A673 (cell line): Measurements from ENCODE around the gene TMEM63B. TPM values are rescaled to one million over a fixed set of nuclear protein-coding genes. Genes with fewer than 3 reads are reported as not detected.
"Not testable (repeated sequence)": the region's sequence is repeated elsewhere in the genome, so short reads cannot be mapped to it uniquely, and the experiment has no call there.

ENCODE experiments used
- BruUV-seq: library from RNA; stranded (reverse); fragments of 400-500 nt; replicated peaks from 2 replicates; lab custom pipeline; 2021; lab: Mats Ljungman, UMichigan
- CTCF ChIA-PET: fragments of 300-600 bp; sonication (Branson Sonifier 250); formaldehyde crosslinking; loops from one replicate; lab custom pipeline; 2022; ENCODE audit warnings: antibody characterized with exemption; lab: Charles Lee
- POLR2A ChIA-PET: fragments of 300-600 bp; sonication (Branson Sonifier 250); formaldehyde crosslinking; loops from one replicate; lab custom pipeline; 2022; ENCODE audit warnings: antibody characterized with exemption; ENCODE audit not compliant: low non-redundant PET; lab: Charles Lee
- DNase-seq: peaks from one replicate; pipeline ENCODE4 v3.0.0-alpha.2; 2015; ENCODE audit warnings: low spot score
- H3K27ac ChIP-seq: fragments of 200-600 bp; sonication (generic); 2 replicates; pipeline ENCODE4 v1.5.1; 2016; ENCODE audit warnings: mixed run types, low read depth, mild to moderate bottlenecking, mixed read lengths, antibody characterized with exemption, low read length; ENCODE audit not compliant: poor library complexity, severe bottlenecking
- H3K27me3 ChIP-seq: fragments of 200-600 bp; sonication (generic); replicated peaks from 2 replicates; pipeline ENCODE4 v1.6.1; 2017; ENCODE audit warnings: mixed run types, low read depth, mild to moderate bottlenecking, mixed read lengths, antibody characterized with exemption, low read length; ENCODE audit not compliant: insufficient read depth, poor library complexity
- H3K36me3 ChIP-seq: fragments of 200-600 bp; sonication (generic); 2 replicates; pipeline ENCODE4 v1.6.1; 2016; ENCODE audit warnings: mixed run types, mild to moderate bottlenecking, mixed read lengths, antibody characterized with exemption, low read length; ENCODE audit not compliant: insufficient read depth, poor library complexity, severe bottlenecking
- H3K4me1 ChIP-seq: fragments of 200-600 bp; sonication (generic); 2 replicates; pipeline ENCODE4 v1.6.1; 2017; ENCODE audit warnings: mixed run types, mild to moderate bottlenecking, mixed read lengths, antibody characterized with exemption, low read length; ENCODE audit not compliant: insufficient read depth, poor library complexity, severe bottlenecking
- H3K4me3 ChIP-seq: fragments of 200-600 bp; sonication (generic); 2 replicates; pipeline ENCODE4 v1.5.1; 2016; ENCODE audit warnings: low read depth, mixed run types, mild to moderate bottlenecking, mixed read lengths, low read length; ENCODE audit not compliant: poor library complexity, severe bottlenecking
- H3K9me3 ChIP-seq: fragments of 200-600 bp; sonication (generic); 2 replicates; pipeline ENCODE4 v1.6.1; 2016; ENCODE audit warnings: mixed run types, low read depth, mild to moderate bottlenecking, mixed read lengths, antibody characterized with exemption, low read length; ENCODE audit not compliant: poor library complexity, severe bottlenecking
- EZH2 ChIP-seq: fragments of 200-600 bp; sonication (generic); IDR thresholded peaks from 2 replicates; pipeline ENCODE4 v1.6.1; 2017; ENCODE audit warnings: borderline replicate concordance, low read depth, mild to moderate bottlenecking, mixed read lengths, antibody characterized with exemption, low read length; ENCODE audit not compliant: poor library complexity, severe bottlenecking
- intact Hi-C: fragments of 100-400 bp; cut with micrococcal nuclease; formaldehyde crosslinking; loops from one replicate; pipeline ENCODE4 v1.10.0; 2022; ENCODE audit not compliant: unreplicated experiment
- total RNA-seq: library from RNA; stranded (reverse); gene quantifications from 2 replicates; pipeline ENCODE4 v1.2.3, GENCODE V29; 2021
- TF ChIP-seq, protein P1 (sequence below): fragments of 300-800, 200-600 bp; sonication (generic); conservative IDR thresholded peaks from 2 replicates; pipeline ENCODE4 v1.5.1; 2017; ENCODE audit warnings: low read depth, mild to moderate bottlenecking, antibody characterized with exemption, low read length, moderate library complexity, mixed read lengths

TMEM63B gene
- total RNA-seq, 1 experiment from 2014 or later, result 32.0 TPM

DNA sequence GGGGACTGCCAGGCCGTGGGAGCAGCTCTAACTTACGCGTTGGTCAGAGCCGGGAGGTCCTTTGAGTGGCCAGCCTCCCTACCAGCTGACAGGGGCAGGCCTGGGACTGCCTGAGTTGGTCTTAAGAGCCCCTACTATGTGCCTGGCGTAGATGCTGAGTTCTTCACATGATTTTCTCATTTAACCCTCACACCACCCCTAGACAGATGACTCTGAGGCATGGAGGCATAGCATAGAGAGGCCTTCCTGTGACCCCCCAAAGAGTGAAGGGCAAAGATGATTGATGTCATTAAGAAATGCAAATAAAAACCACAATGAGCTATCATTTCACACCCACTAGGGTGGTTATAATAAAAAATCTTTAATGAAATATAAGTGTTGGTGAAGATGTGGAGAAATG, 36.9 kb upstream of the TMEM63B start:
- no peaks in the 10 kb centered on the region for H3K27me3 ChIP-seq
- TF ChIP-seq, protein P1, sequence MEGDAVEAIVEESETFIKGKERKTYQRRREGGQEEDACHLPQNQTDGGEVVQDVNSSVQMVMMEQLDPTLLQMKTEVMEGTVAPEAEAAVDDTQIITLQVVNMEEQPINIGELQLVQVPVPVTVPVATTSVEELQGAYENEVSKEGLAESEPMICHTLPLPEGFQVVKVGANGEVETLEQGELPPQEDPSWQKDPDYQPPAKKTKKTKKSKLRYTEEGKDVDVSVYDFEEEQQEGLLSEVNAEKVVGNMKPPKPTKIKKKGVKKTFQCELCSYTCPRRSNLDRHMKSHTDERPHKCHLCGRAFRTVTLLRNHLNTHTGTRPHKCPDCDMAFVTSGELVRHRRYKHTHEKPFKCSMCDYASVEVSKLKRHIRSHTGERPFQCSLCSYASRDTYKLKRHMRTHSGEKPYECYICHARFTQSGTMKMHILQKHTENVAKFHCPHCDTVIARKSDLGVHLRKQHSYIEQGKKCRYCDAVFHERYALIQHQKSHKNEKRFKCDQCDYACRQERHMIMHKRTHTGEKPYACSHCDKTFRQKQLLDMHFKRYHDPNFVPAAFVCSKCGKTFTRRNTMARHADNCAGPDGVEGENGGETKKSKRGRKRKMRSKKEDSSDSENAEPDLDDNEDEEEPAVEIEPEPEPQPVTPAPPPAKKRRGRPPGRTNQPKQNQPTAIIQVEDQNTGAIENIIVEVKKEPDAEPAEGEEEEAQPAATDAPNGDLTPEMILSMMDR, result no peak
- TF ChIP-seq EZH2, result no peak
- DNase-seq, result no peak
- no peaks in the 10 kb centered on the region for H3K4me1 ChIP-seq
- no peak overlapping the region for H3K4me3 ChIP-seq
- peaks cover 4% of the 10 kb centered on the region for H3K36me3 ChIP-seq
- POLR2A ChIA-PET, result no interaction called here
- intact Hi-C loops, result no loop called here
- H3K9me3 ChIP-seq, result no peaks in the 10 kb centered on the region
- CTCF ChIA-PET, result no interaction called here
- no peak overlapping the region for H3K27ac ChIP-seq
- no TSS peak for BruUV-seq

DNA sequence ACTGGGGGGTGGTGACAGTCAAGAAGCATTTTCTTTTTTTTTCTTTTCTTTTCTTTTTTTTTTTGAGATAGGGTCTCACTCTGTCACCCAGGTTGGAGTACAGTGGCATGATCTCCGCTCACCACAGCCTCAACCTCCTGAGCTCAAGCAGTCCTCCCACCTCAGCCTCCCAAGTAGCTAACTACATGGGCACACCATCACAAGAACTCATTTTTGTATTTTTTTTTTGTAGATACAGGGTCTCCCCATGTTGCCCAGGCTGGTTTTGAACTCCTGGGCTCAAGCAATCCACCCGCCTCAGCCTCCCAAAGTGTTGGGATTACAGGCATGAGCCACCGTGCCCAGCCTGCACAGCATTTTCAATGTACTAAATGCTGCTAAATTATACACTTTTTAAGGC, 36.0 kb upstream of the TMEM63B start:
- H3K4me1 ChIP-seq, H3K36me3 ChIP-seq, POLR2A ChIA-PET, CTCF ChIA-PET, H3K27ac ChIP-seq, H3K9me3 ChIP-seq, BruUV-seq, H3K4me3 ChIP-seq, DNase-seq, intact Hi-C loops, H3K27me3 ChIP-seq: not testable (repeated sequence)

DNA sequence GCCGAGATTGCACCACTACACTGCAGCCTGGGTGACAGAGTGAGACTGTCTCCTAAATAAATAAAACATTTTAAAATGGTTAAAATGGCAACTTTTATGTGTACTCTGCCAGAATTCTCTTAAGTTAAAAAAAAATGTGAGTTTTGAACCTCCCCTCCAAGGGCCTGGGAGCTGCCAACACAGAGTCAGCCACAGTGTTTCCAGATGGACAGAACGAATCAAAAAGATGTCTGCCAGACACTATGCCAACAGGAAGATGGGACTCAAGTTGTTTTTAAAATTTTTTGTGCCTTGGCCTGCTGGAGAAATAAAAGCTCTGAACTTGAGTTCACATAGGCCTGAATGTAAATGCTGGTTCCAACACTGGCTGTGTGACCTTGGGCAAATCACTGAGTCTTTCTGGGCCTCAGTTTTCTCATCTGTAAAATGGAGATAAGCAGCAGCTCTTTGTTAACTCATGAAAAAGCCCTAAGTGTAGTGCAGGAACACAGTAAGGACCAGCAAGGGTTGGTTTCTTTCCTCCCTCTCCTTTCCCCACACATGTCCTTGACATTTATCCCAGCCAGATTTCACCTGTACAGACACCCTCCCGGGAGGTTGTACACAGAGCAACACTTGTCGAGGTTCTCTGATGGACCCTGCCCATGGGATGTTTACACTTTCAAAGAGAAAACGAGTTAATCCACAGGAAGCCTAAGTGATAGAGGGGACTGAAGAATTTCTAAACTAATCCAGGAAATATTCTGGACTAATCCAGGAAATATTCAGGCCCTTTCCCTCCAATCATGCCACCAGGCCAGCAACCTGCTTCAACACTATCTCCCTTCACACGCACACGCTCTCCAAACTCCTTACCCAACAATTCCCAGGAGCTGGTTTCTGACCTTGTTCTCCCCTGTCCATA, 35.1 kb upstream of the TMEM63B start:
- intact Hi-C loops, result no loop called here
- DNase-seq, result no peak
- POLR2A ChIA-PET, result no interaction called here
- CTCF ChIA-PET, result no interaction called here
- Histone ChIP-seq H3K4me3 (no peak overlapping the region), H3K9me3 (no peaks in the 10 kb centered on the region), H3K4me1 (no peaks in the 10 kb centered on the region), H3K27me3 (no peaks in the 10 kb centered on the region), H3K36me3 (peaks cover 4% of the 10 kb centered on the region), H3K27ac (no peak overlapping the region)
- BruUV-seq, result no TSS peak
- TF ChIP-seq EZH2, result no peak
- TF ChIP-seq, protein P1, result no peak

DNA sequence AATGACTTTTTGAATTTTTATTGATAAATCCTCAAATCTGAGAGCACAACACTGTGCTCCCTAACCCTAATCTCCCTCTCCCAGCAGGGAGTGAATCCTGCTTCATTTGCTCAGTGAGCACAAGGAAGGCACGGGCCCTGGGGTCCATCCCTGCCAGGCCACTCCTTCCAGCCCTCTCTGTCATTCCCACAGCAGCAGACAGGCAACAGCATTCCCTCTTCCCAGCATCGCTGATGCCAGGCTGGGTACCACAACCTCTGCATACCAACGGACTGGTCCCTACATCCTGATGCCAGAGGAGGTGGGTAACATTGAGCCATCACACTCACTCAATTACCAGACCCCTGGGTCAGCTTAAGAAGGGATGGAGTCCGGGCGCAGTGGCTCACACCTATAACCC, 34.3 kb upstream of the TMEM63B start:
- no peak overlapping the region for H3K27ac ChIP-seq
- CTCF ChIA-PET, result no interaction called here
- DNase-seq, result no peak
- H3K9me3 ChIP-seq, result no peaks in the 10 kb centered on the region
- no peak overlapping the region for H3K4me3 ChIP-seq
- H3K36me3 ChIP-seq, result peaks cover 4% of the 10 kb centered on the region
- no TSS peak for BruUV-seq
- POLR2A ChIA-PET, result no interaction called here
- intact Hi-C loops, result no loop called here
- no peaks in the 10 kb centered on the region for H3K27me3 ChIP-seq
- H3K4me1 ChIP-seq, result no peaks in the 10 kb centered on the region
- no peak for TF ChIP-seq EZH2
- TF ChIP-seq, protein P1, result no peak
